K562 (cell line): ENCODE data around the gene IRF9. TPM values are rescaled to one million over a fixed set of nuclear protein-coding genes. Genes with fewer than 3 reads are reported as not detected.

Experiments
- ATAC-seq: fragments of 200-7000 bp; cut with Tn5 transposase; 3 replicates; pipeline ENCODE4 v1.9.1; 2020; ENCODE audit warnings: moderate library complexity
- BruUV-seq: library from RNA; stranded (reverse); fragments of 400-500 nt; replicated peaks from 2 replicates; lab custom pipeline; 2021; lab: Mats Ljungman, UMichigan
- CTCF ChIA-PET: fragments of 300-600 bp; formaldehyde crosslinking; extraction: SDS; loops from one replicate; lab custom pipeline; 2021; ENCODE audit warnings: low intra/inter-chr PET ratio; lab: Yijun Ruan, JAX
- POLR2A ChIA-PET: fragments of 300-600, 350-650 bp; sonication (Branson Sonifier 250); formaldehyde crosslinking; extraction: SDS; loops from one replicate; lab custom pipeline; 2021; ENCODE audit warnings: antibody characterized with exemption, inconsistent platforms; lab: Yijun Ruan, JAX
- DNase-seq, 4 experiments: peaks; one replicate each; pipeline versions ENCODE4 v3.0.0 to v3.0.0-alpha.2; 2011 to 2018; ENCODE audit warnings: low spot score in 3 of 4, mixed read lengths in 3 of 4; ENCODE audit errors: extremely low read depth in 1 of 4
- FAIRE-seq: peaks from 2 replicates; lab custom pipeline; 2011; peaks lifted over from hg19 to GRCh38; lab: Jason Lieb, UNC
- H2AFZ ChIP-seq: 2 replicates; pipeline ENCODE4 v1.6.0; 2011; ENCODE audit warnings: low read depth, low read length, control low read depth, inconsistent platforms
- H3K27ac ChIP-seq: fragments of 200-600 bp; 3 replicates; pipeline ENCODE4 v1.8.0; 2011; ENCODE audit warnings: low read depth, mild to moderate bottlenecking, control low read depth, inconsistent platforms, low read length, moderate library complexity, mixed read lengths; ENCODE audit errors: extremely low read depth
- H3K27me3 ChIP-seq, 2 experiments: fragments of 300-600 bp in 1 of 2; 2 replicates in 1 of 2; 3 replicates in 1 of 2; pipeline versions ENCODE4 v1.6.0 to v1.8.0; 2011; ENCODE audit warnings: inconsistent platforms in 2 of 2, low read length in 2 of 2, mild to moderate bottlenecking in 1 of 2, mixed read lengths in 1 of 2, moderate library complexity in 1 of 2; ENCODE audit not compliant: control insufficient read depth in 2 of 2, insufficient read depth in 2 of 2
- H3K36me3 ChIP-seq: fragments of 300-600 bp; 3 replicates; pipeline ENCODE4 v1.8.0; 2011; ENCODE audit warnings: mild to moderate bottlenecking, low read length, inconsistent platforms; ENCODE audit not compliant: control insufficient read depth, insufficient read depth
- H3K4me1 ChIP-seq, 2 experiments: fragments of 200-600 bp in 1 of 2; replicated peaks in 1 of 2; 2 replicates in 1 of 2; 3 replicates in 1 of 2; pipeline versions ENCODE4 v1.5.1 to v1.8.0; 2011; ENCODE audit warnings: inconsistent platforms in 2 of 2, low read length in 2 of 2, mild to moderate bottlenecking in 1 of 2, mixed read lengths in 1 of 2, moderate library complexity in 1 of 2; ENCODE audit not compliant: control insufficient read depth in 2 of 2, insufficient read depth in 2 of 2
- H3K4me2 ChIP-seq: 2 replicates; pipeline ENCODE4 v1.6.1; 2011; ENCODE audit warnings: low read length, control low read depth, inconsistent platforms, mixed read lengths; ENCODE audit not compliant: insufficient read depth
- H3K4me3 ChIP-seq: fragments of 200-600 bp; sonication (generic), shearing (Covaris generic); 2 replicates; pipeline ENCODE4 v1.5.1; 2016; ENCODE audit warnings: control low read depth, inconsistent platforms
- H3K79me2 ChIP-seq: fragments of 200-600 bp; 3 replicates; pipeline ENCODE4 v1.8.0; 2011; ENCODE audit warnings: low read length, inconsistent platforms; ENCODE audit not compliant: control insufficient read depth, insufficient read depth
- H3K9ac ChIP-seq, 2 experiments: 2 replicates each; pipeline versions ENCODE4 v1.6.0 to v1.6.1; 2011; ENCODE audit warnings: low read depth in 2 of 2, low read length in 2 of 2, control low read depth in 1 of 2, inconsistent platforms in 1 of 2, mild to moderate bottlenecking in 1 of 2, mixed read lengths in 1 of 2; ENCODE audit not compliant: insufficient read depth in 1 of 2
- H3K9me1 ChIP-seq: one replicate; pipeline ENCODE4 v1.6.0; 2011; ENCODE audit warnings: inconsistent platforms, mild to moderate bottlenecking, low read length, moderate library complexity; ENCODE audit not compliant: control insufficient read depth, insufficient read depth
- H3K9me3 ChIP-seq: replicated peaks from 2 replicates; pipeline ENCODE4 v1.5.1; 2011; ENCODE audit warnings: low read depth, low read length, inconsistent platforms; ENCODE audit not compliant: control insufficient read depth, insufficient read depth
- H4K20me1 ChIP-seq: replicated peaks from 2 replicates; pipeline ENCODE4 v1.6.1; 2011; ENCODE audit warnings: low read length, inconsistent platforms, mixed read lengths; ENCODE audit not compliant: control insufficient read depth, insufficient read depth
- E2F3 ChIP-seq: fragments of 250-450 bp; sonication (Bioruptor Pico); IDR thresholded peaks from 2 replicates; pipeline ENCODE4 v1.4.0; 2020; ENCODE audit warnings: mild to moderate bottlenecking
- POLR2G ChIP-seq: fragments of 200-400 bp; formaldehyde crosslinking; IDR thresholded peaks from 2 replicates; pipeline ENCODE4 v1.6.1; 2017; ENCODE audit warnings: low read depth, mild to moderate bottlenecking, antibody characterized with exemption, low read length, moderate library complexity
- RAD51 ChIP-seq: fragments of 450-650 bp; IDR thresholded peaks from 2 replicates; pipeline ENCODE4 v1.7.1; 2016; ENCODE audit warnings: low read depth, mild to moderate bottlenecking, borderline replicate concordance
- RBFOX2 ChIP-seq: fragments of 200-400 bp; formaldehyde crosslinking; IDR thresholded peaks from 2 replicates; pipeline ENCODE4 v1.6.1; 2017; ENCODE audit warnings: low read depth, mild to moderate bottlenecking, low read length, moderate library complexity
- ZNF589 ChIP-seq: fragments of 200-800 bp; sonication (Bioruptor generic); IDR thresholded peaks from 2 replicates; pipeline ENCODE4 v1.6.1; 2016; ENCODE audit warnings: low read depth, missing genetic modification characterization, missing compliant biosample characterization
- whole genome bisulfite sequencing: fragments of 100-300 bp; shearing (Covaris generic); methylation state at CpG from one replicate; pipeline ENCODE4 v1.1.6; 2016; ENCODE audit warnings: low coverage, mixed read lengths; ENCODE audit not compliant: insufficient coverage; ENCODE audit errors: missing lambda C conversion rate; 5-methylcytosine and 5-hydroxymethylcytosine counted together
- in situ Hi-C: fragments of 300-500 bp; cut with MboI; formaldehyde crosslinking; loops from 4 replicates; pipeline ENCODE4 v1.15.0; 2018; ENCODE audit warnings: inconsistent platforms, mixed read lengths
- intact Hi-C: fragments of 100-400 bp; cut with micrococcal nuclease; formaldehyde crosslinking; loops from 2 replicates; pipeline ENCODE4 v1.14.2; 2022
- polyA plus RNA-seq, 8 experiments: library from polyadenylated mRNA; depleted of rRNA in 4 of 8; stranded (reverse) in 5 of 8; unstranded in 3 of 8; fragments of >200 nt; fragmentation: Nextera tagmentation in 2 of 8; fragmentation: Illumina TruSeq in 1 of 8; extraction: Ambion mirVana in 2 of 8; extraction: Trizol in 1 of 8; gene quantifications; 2 replicates each; pipeline versions ENCODE4 v1.2.1 to v1.2.3, GENCODE V29; 2011 to 2014; ENCODE audit warnings: inconsistent platforms in 1 of 8, missing spikeins in 1 of 8
- total RNA-seq, 7 experiments: library from RNA; depleted of rRNA in 6 of 7; stranded (reverse); fragments of >200 nt in 6 of 7; fragmentation: Illumina TruSeq in 2 of 7; extraction: Trizol in 2 of 7; gene quantifications; 2 replicates each; pipeline versions ENCODE4 v1.2.1 to v1.2.3, GENCODE V29; 2011 to 2021; ENCODE audit warnings: low replicate concordance in 1 of 7
- TF ChIP-seq, protein P1 (sequence below): fragments of 200-400 bp; formaldehyde crosslinking; IDR thresholded peaks from 2 replicates; pipeline ENCODE4 v1.6.1; 2017; ENCODE audit warnings: mild to moderate bottlenecking, low read depth, low read length, moderate library complexity

The IRF9 gene
- total and polyA plus RNA-seq, 9 of the 15 experiments (the other 6 are each of a cell fraction or from before 2014, with no cell fraction given) = 0.79 to 14.8 (median 6.1) TPM

DNA sequence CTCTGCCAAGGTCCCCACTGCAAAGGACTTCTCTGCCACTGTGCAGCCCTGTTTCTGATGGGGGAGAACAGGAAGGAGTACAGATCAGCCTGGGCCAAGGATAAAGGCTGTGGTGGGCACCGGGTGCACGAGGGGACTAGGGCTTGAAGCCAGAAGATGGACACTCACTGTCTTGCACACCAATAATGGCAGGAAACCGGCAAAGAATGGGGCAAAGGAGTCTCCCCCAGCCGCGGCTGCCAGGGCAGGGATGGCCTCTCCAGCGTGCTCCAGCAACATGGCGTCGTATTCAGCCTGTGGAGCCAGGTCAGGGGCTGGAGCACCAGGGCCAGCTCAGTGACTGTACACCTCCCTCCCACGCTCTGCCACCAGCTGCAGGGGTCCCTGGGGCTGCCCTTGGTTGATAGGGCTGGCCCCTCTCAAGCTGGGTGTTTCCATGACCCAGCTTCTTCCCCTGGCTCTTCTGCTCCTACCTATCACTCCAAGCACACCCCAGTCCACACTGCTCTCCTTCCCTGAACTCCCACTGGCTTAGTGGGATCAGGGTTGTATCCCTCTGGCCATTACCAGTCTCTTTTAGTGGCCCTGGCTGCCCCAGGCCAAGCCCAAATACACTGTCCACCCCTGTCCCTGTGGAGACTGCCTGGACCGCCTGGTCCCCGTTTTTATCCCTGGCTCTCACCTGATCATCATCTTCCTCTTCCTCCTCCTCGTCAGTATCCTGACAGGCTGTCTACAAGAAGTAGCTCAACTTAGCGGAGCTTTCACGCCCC lies 21.2 kb downstream of the IRF9 start:
- 86% methylated on average over 9 of the region's 14 CpGs for WGBS
- ChIA-PET POLR2A (no interaction called here), CTCF (no interaction called here)
- no peak overlapping the region for H2AFZ ChIP-seq
- intact Hi-C loops = no loop called here
- no peak overlapping the region for H3K4me3 ChIP-seq
- in situ Hi-C loops = no loop called here
- TF ChIP-seq E2F3 (CRISPR knock-in tag) = no peak
- TF ChIP-seq RAD51 = no peak
- TF ChIP-seq POLR2G = peak; percentile 3; the same call in 1 of the 2 replicates
- TF ChIP-seq, protein P1, sequence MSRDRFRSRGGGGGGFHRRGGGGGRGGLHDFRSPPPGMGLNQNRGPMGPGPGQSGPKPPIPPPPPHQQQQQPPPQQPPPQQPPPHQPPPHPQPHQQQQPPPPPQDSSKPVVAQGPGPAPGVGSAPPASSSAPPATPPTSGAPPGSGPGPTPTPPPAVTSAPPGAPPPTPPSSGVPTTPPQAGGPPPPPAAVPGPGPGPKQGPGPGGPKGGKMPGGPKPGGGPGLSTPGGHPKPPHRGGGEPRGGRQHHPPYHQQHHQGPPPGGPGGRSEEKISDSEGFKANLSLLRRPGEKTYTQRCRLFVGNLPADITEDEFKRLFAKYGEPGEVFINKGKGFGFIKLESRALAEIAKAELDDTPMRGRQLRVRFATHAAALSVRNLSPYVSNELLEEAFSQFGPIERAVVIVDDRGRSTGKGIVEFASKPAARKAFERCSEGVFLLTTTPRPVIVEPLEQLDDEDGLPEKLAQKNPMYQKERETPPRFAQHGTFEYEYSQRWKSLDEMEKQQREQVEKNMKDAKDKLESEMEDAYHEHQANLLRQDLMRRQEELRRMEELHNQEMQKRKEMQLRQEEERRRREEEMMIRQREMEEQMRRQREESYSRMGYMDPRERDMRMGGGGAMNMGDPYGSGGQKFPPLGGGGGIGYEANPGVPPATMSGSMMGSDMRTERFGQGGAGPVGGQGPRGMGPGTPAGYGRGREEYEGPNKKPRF = no peak
- TF ChIP-seq ZNF589 (CRISPR knock-in tag) = no peak
- TF ChIP-seq RBFOX2 = peak; percentile 48
- no peaks in the 10 kb centered on the region for H3K9me1 ChIP-seq
- no peaks in the 10 kb centered on the region for H3K27me3 ChIP-seq
- H3K27ac ChIP-seq = no peak overlapping the region
- no peak overlapping the region for H3K9ac ChIP-seq
- H3K79me2 ChIP-seq = peaks cover 4% of the 10 kb centered on the region
- no TSS peak for BruUV-seq
- peaks cover 86% of the 10 kb centered on the region; the same call in 2 of the 3 replicates for H3K36me3 ChIP-seq
- no peak for ATAC-seq
- DNase-seq = no peak
- no peak overlapping the region for H3K4me2 ChIP-seq
- H4K20me1 ChIP-seq = no peaks in the 10 kb centered on the region
- H3K4me1 ChIP-seq = peaks cover 0 to 4% of the 10 kb centered on the region in 2 experiments; a peak in 2 of 5 replicates
- FAIRE-seq = no peak
- H3K9me3 ChIP-seq = no peaks in the 10 kb centered on the region
